Activated B cell treated with CpG ODN at 0.5 μM for 24 hours (primary cell): ENCODE measurements around the gene BCAS3. TPM values are rescaled to one million over a fixed set of nuclear protein-coding genes. Genes with fewer than 3 reads are reported as not detected.
"Not testable (repeated sequence)": the region's sequence is repeated elsewhere in the genome, so short reads cannot be mapped to it uniquely, and the experiment has no call there.

ENCODE experiments used
- ATAC-seq: fragments of 200-7000 bp; cut with Tn5 transposase; one replicate; pipeline ENCODE4 v1.10.0; 2021; ENCODE audit warnings: low read depth, mild to moderate bottlenecking, moderate library complexity
- CTCF ChIA-PET: fragments of 350-600 bp; sonication (Branson Sonifier 250); formaldehyde crosslinking; loops from one replicate; lab custom pipeline; 2021; ENCODE audit warnings: antibody characterized with exemption; lab: Charles Lee
- POLR2A ChIA-PET: fragments of 350-600 bp; sonication (Branson Sonifier 250); formaldehyde crosslinking; loops from one replicate; lab custom pipeline; 2021; ENCODE audit warnings: antibody characterized with exemption; lab: Charles Lee
- DNase-seq: peaks from one replicate; pipeline ENCODE4 v3.0.0; 2022
- H3K27ac Mint-ChIP-seq: one replicate; pipeline ENCODE4 v1.8.0; 2020; ENCODE audit warnings: mixed read lengths
- H3K27me3 Mint-ChIP-seq: one replicate; pipeline ENCODE4 v1.8.0; 2021; ENCODE audit warnings: mixed read lengths
- H3K36me3 Mint-ChIP-seq: one replicate; pipeline ENCODE4 v1.8.0; 2021; ENCODE audit warnings: low read depth, mixed read lengths
- H3K4me1 Mint-ChIP-seq: one replicate; pipeline ENCODE4 v1.8.0; 2021; ENCODE audit warnings: mixed read lengths
- H3K4me3 Mint-ChIP-seq: one replicate; pipeline ENCODE4 v1.8.0; 2020; ENCODE audit warnings: mild to moderate bottlenecking, mixed read lengths
- H3K9me3 Mint-ChIP-seq: one replicate; pipeline ENCODE4 v1.8.0; 2020; ENCODE audit warnings: mixed read lengths
- CTCF ChIP-seq: fragments of 200-600 bp; IDR thresholded peaks from one replicate; pipeline ENCODE4 v1.8.0; 2022; ENCODE audit warnings: antibody characterized with exemption, mild to moderate bottlenecking
- intact Hi-C: fragments of 100-400 bp; cut with micrococcal nuclease; formaldehyde crosslinking; loops from one replicate; pipeline ENCODE4 v1.15.1; 2024
- total RNA-seq: library from RNA; stranded (reverse); gene quantifications from 2 replicates; pipeline ENCODE4 v1.2.3, GENCODE V29; 2022

BCAS3 gene
- total RNA-seq, 1 donor from 2014 or later = 37.5 TPM

- intact Hi-C loops = no loop called here
- no peak for TF ChIP-seq CTCF
- H3K4me1 Mint-ChIP-seq = no peaks in the 10 kb centered on the region
- no peaks in the 10 kb centered on the region for H3K9me3 Mint-ChIP-seq
- peaks cover 9% of the 10 kb centered on the region for H3K36me3 Mint-ChIP-seq
- POLR2A ChIA-PET = no interaction called here
- DNase-seq = no peak
- H3K27ac Mint-ChIP-seq = no peak overlapping the region
- no peak overlapping the region for H3K4me3 Mint-ChIP-seq
- no peak for ATAC-seq
- H3K27me3 Mint-ChIP-seq = no peaks in the 10 kb centered on the region
- CTCF ChIA-PET = no interaction called here
Measured at GRCh38 chr17:60993497-60993896, 315.8 kb downstream of the BCAS3 start.

- H3K4me1 Mint-ChIP-seq = no peaks in the 10 kb centered on the region
- H3K27me3 Mint-ChIP-seq = no peaks in the 10 kb centered on the region
- H3K9me3 Mint-ChIP-seq = no peaks in the 10 kb centered on the region
- H3K27ac Mint-ChIP-seq = no peak overlapping the region
- intact Hi-C loops = no loop called here
- CTCF ChIA-PET = no interaction called here
- POLR2A ChIA-PET = no interaction called here
- no peak overlapping the region for H3K4me3 Mint-ChIP-seq
- H3K36me3 Mint-ChIP-seq = peaks cover 8% of the 10 kb centered on the region
- DNase-seq (no peak), ATAC-seq (no peak)
- TF ChIP-seq CTCF = no peak
Measured at GRCh38 chr17:60995680-60996079, 318.0 kb downstream of the BCAS3 start.

- intact Hi-C loops = loop anchor here (5.0 kb wide), 1 partner anchor 411 kb away; no protein-coding TSS in a partner anchor
- ChIA-PET POLR2A (no interaction called here), CTCF (interaction anchor here (1.3 to 1.4 kb wide), 2 partner anchors 348 to 358 kb away, joined by 4 to 6 read pairs; no protein-coding TSS in a partner anchor)
- Mint-ChIP-seq H3K9me3 (no peaks in the 10 kb centered on the region), H3K27me3 (no peaks in the 10 kb centered on the region), H3K27ac (no peak overlapping the region), H3K4me3 (no peak overlapping the region), H3K4me1 (no peaks in the 10 kb centered on the region), H3K36me3 (peaks cover 5% of the 10 kb centered on the region)
- ATAC-seq (no peak), DNase-seq (no peak)
- no peak for TF ChIP-seq CTCF
Measured at GRCh38 chr17:61000911-61001310, 323.3 kb downstream of the BCAS3 start.

- no peak overlapping the region for H3K27ac Mint-ChIP-seq
- DNase-seq = no peak
- no peak overlapping the region for H3K4me3 Mint-ChIP-seq
- intact Hi-C loops = loop anchor here (1.0 to 5.0 kb wide), 4 partner anchors 347 to 835 kb away; no protein-coding TSS in a partner anchor
- peak; percentile 35 for TF ChIP-seq CTCF
- peaks cover 5% of the 10 kb centered on the region for H3K36me3 Mint-ChIP-seq
- H3K27me3 Mint-ChIP-seq = no peaks in the 10 kb centered on the region
- no peak for ATAC-seq
- no peaks in the 10 kb centered on the region for H3K9me3 Mint-ChIP-seq
- CTCF ChIA-PET = no interaction called here
- POLR2A ChIA-PET = no interaction called here
- no peaks in the 10 kb centered on the region for H3K4me1 Mint-ChIP-seq
Measured at GRCh38 chr17:61002316-61002736, 324.7 kb downstream of the BCAS3 start.

GRCh38 chr17:61005358-61005757 lies 327.7 kb downstream of the BCAS3 start:
- H3K4me3 Mint-ChIP-seq = no peak overlapping the region
- H3K36me3 Mint-ChIP-seq = peaks cover 5% of the 10 kb centered on the region
- H3K9me3 Mint-ChIP-seq = no peaks in the 10 kb centered on the region
- POLR2A ChIA-PET = no interaction called here
- H3K4me1 Mint-ChIP-seq = no peaks in the 10 kb centered on the region
- intact Hi-C loops = no loop called here
- ATAC-seq (no peak), DNase-seq (no peak)
- no peak overlapping the region for H3K27ac Mint-ChIP-seq
- CTCF ChIA-PET = no interaction called here
- no peaks in the 10 kb centered on the region for H3K27me3 Mint-ChIP-seq
- no peak for TF ChIP-seq CTCF

- H3K27ac Mint-ChIP-seq, DNase-seq, H3K36me3 Mint-ChIP-seq, H3K27me3 Mint-ChIP-seq, CTCF ChIA-PET, ATAC-seq, POLR2A ChIA-PET, H3K4me1 Mint-ChIP-seq, H3K4me3 Mint-ChIP-seq, H3K9me3 Mint-ChIP-seq, intact Hi-C loops: not testable (repeated sequence)
Measured at GRCh38 chr17:61005958-61006357, 328.3 kb downstream of the BCAS3 start.
